AG10803 (cell line): Measurements from ENCODE around the gene DDX4.
"Not testable (repeated sequence)": the region's sequence is repeated elsewhere in the genome, so short reads cannot be mapped to it uniquely, and the experiment has no call there.

Experiments used
- DNase-seq: peaks from one replicate; pipeline ENCODE4 v3.0.0; 2010; ENCODE audit warnings: low read depth
- H3K4me3 ChIP-seq: 2 replicates; pipeline ENCODE4 v1.5.1; 2011; ENCODE audit warnings: mild to moderate bottlenecking, low read length, control low read depth
- CTCF ChIP-seq: conservative IDR thresholded peaks from 2 replicates; pipeline ENCODE4 v1.5.1; 2011; ENCODE audit warnings: mild to moderate bottlenecking, low read length, control low read depth, inconsistent platforms

Gene DDX4

GRCh38 chr5:55750063-55750462 is 12.2 kb downstream of the DDX4 start:
- no peak overlapping the region for H3K4me3 ChIP-seq
- no peak for DNase-seq
- no peak for TF ChIP-seq CTCF

GRCh38 chr5:55750499-55750898 is 12.6 kb downstream of the DDX4 start:
- no peak for TF ChIP-seq CTCF

GRCh38 chr5:55758231-55758630 is 20.4 kb downstream of the DDX4 start:
- H3K4me3 ChIP-seq = no peak overlapping the region
- DNase-seq = no peak
- no peak for TF ChIP-seq CTCF

More at GRCh38 chr5:55750499-55750898, 12.6 kb downstream of the DDX4 start:
- DNase-seq = no peak
- no peak overlapping the region for H3K4me3 ChIP-seq

GRCh38 chr5:55758714-55759113 is 20.9 kb downstream of the DDX4 start:
- no peak for DNase-seq
- H3K4me3 ChIP-seq = no peak overlapping the region
- TF ChIP-seq CTCF = no peak

- not testable (repeated sequence) for DNase-seq, H3K4me3 ChIP-seq
Measured at GRCh38 chr5:55761721-55762120, 23.9 kb downstream of the DDX4 start.

GRCh38 chr5:55763746-55764420 is 26.0 kb downstream of the DDX4 start:
- DNase-seq = no peak
- H3K4me3 ChIP-seq = no peak overlapping the region
- no peak for TF ChIP-seq CTCF

GRCh38 chr5:55768279-55768678 is 30.4 kb downstream of the DDX4 start:
- TF ChIP-seq CTCF = no peak
- H3K4me3 ChIP-seq = no peak overlapping the region
- DNase-seq = no peak
